Measurements from ENCODE around the gene AGMAT.

DNA sequence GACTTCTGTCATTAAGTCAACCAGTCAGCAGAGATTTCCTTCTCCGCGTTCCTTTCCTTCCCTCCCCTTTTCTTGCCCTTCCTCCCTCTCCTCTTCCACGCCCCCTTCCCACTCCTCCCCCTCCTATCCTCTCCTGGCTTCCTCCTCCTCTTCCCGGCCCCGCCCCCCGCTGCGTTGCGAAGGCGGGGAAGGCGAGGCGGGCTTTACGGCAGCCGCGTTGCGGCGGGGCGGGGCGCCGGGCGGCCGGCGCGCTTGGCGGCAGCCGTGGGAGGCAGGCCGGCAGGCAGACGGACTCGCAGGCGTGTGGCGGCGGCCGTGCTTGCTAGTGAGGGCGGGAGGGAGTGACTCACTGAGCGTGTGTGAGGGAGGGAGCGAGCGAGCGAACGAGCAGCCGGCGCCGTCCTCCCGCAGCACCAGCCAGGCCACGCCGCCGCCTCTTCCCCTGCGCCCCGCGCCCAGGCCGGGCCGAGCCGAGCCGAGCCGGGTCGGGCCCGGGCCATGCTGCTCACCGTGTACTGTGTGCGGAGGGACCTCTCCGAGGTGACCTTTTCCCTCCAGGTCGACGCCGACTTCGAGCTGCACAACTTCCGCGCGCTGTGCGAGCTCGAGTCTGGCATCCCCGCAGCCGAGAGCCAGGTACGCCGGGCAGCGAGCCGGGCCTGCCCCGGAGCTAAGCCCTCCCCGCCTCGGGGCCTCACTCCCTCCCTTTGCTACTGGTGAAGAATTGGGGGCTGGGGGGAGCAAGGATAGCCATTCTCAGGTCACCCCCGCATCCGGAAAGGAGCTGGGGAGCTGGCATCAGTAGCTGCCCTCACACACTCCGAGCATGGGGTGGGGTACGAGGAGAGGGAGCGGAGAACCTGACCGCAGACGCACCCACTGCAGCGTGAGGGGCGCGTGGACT lies 32.6 kb upstream of the AGMAT start, which contains the start of gene DDI2:
- TF ChIP-seq, protein P1, sequence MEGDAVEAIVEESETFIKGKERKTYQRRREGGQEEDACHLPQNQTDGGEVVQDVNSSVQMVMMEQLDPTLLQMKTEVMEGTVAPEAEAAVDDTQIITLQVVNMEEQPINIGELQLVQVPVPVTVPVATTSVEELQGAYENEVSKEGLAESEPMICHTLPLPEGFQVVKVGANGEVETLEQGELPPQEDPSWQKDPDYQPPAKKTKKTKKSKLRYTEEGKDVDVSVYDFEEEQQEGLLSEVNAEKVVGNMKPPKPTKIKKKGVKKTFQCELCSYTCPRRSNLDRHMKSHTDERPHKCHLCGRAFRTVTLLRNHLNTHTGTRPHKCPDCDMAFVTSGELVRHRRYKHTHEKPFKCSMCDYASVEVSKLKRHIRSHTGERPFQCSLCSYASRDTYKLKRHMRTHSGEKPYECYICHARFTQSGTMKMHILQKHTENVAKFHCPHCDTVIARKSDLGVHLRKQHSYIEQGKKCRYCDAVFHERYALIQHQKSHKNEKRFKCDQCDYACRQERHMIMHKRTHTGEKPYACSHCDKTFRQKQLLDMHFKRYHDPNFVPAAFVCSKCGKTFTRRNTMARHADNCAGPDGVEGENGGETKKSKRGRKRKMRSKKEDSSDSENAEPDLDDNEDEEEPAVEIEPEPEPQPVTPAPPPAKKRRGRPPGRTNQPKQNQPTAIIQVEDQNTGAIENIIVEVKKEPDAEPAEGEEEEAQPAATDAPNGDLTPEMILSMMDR (IDR thresholded peaks at IDR 0.05), result no peak
- TF ChIP-seq ZFX (IDR thresholded peaks at IDR 0.05; ENCODE audit: borderline replicate concordance), result no peak
